ENCODE results near the gene FAM162B.

GRCh38 chr6:116801971-116802370 is 36.5 kb upstream of the FAM162B start:
- TF ChIP-seq, protein P1, sequence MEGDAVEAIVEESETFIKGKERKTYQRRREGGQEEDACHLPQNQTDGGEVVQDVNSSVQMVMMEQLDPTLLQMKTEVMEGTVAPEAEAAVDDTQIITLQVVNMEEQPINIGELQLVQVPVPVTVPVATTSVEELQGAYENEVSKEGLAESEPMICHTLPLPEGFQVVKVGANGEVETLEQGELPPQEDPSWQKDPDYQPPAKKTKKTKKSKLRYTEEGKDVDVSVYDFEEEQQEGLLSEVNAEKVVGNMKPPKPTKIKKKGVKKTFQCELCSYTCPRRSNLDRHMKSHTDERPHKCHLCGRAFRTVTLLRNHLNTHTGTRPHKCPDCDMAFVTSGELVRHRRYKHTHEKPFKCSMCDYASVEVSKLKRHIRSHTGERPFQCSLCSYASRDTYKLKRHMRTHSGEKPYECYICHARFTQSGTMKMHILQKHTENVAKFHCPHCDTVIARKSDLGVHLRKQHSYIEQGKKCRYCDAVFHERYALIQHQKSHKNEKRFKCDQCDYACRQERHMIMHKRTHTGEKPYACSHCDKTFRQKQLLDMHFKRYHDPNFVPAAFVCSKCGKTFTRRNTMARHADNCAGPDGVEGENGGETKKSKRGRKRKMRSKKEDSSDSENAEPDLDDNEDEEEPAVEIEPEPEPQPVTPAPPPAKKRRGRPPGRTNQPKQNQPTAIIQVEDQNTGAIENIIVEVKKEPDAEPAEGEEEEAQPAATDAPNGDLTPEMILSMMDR (IDR thresholded peaks at IDR 0.05) = no peak
- TF ChIP-seq POLR2A (IDR thresholded peaks at IDR 0.05) = no peak

Data from prostate gland (tissue), 2 donors.